Measurements from ENCODE around the gene TPH2. TPM values are rescaled to one million over a fixed set of nuclear protein-coding genes. Genes with fewer than 3 reads are reported as not detected.

Gene TPH2
- total RNA-seq, 1 experiment from 2014 or later, result 0.66 TPM

GRCh38 chr12:72071030-72071429, 132.4 kb downstream of the TPH2 start:
- no peak overlapping the region for H4K5ac ChIP-seq (ENCODE audit: insufficient read length, low read depth, low read length)
- no CpG with 5 or more reads among the region's 2 CpGs for WGBS (ENCODE audit: extremely low coverage, insufficient read length, low lambda C conversion rate)
- TF ChIP-seq, protein P1, sequence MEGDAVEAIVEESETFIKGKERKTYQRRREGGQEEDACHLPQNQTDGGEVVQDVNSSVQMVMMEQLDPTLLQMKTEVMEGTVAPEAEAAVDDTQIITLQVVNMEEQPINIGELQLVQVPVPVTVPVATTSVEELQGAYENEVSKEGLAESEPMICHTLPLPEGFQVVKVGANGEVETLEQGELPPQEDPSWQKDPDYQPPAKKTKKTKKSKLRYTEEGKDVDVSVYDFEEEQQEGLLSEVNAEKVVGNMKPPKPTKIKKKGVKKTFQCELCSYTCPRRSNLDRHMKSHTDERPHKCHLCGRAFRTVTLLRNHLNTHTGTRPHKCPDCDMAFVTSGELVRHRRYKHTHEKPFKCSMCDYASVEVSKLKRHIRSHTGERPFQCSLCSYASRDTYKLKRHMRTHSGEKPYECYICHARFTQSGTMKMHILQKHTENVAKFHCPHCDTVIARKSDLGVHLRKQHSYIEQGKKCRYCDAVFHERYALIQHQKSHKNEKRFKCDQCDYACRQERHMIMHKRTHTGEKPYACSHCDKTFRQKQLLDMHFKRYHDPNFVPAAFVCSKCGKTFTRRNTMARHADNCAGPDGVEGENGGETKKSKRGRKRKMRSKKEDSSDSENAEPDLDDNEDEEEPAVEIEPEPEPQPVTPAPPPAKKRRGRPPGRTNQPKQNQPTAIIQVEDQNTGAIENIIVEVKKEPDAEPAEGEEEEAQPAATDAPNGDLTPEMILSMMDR (conservative IDR thresholded peaks at IDR 0.05), result no peak
- no peaks in the 10 kb centered on the region for H3K23me2 ChIP-seq (ENCODE audit: insufficient read length, low read depth, low read length, poor library complexity, severe bottlenecking)
- H3K18ac ChIP-seq (ENCODE audit: insufficient read length, low read depth, low read length), result no peak overlapping the region
- H3T11ph ChIP-seq (ENCODE audit: low read length), result no peak overlapping the region
- H3K56ac ChIP-seq (ENCODE audit: insufficient read length, low read depth, low read length), result no peak overlapping the region
- H3K27me3 ChIP-seq (ENCODE audit: insufficient read depth, low read length), result no peaks in the 10 kb centered on the region
- no peak overlapping the region for H2BK12ac ChIP-seq (ENCODE audit: insufficient read length, low read depth, low read length)
- peaks cover 7 to 18% (median 15%) of the 10 kb centered on the region in 3 experiments; a peak in 6 of 7 replicates for H3K36me3 Mint-ChIP-seq (ENCODE audit: insufficient read depth in 1 of 3, low read depth in 3 of 3)
- H3K4me3 Mint-ChIP-seq, result no peak overlapping the region
- no peak overlapping the region for H2BK15ac ChIP-seq (ENCODE audit: low read depth, low read length)
- no peak for DNase-seq
- H2BK120ac ChIP-seq (ENCODE audit: low read depth, low read length, poor library complexity, severe bottlenecking), result no peak overlapping the region
- H2BK5ac ChIP-seq (ENCODE audit: insufficient read length, low read length), result no peak overlapping the region
- H3K27ac Mint-ChIP-seq, result no peak overlapping the region
- no peaks in the 10 kb centered on the region; the same call in 1 of the 2 replicates for H3K27me3 Mint-ChIP-seq (ENCODE audit: low read depth)
- H4K20me1 ChIP-seq (ENCODE audit: control insufficient read depth, insufficient read depth, insufficient read length), result no peaks in the 10 kb centered on the region
- H2AFZ ChIP-seq (ENCODE audit: low read length), result no peak overlapping the region
- peaks cover 0 to 7% of the 10 kb centered on the region in 2 experiments; a peak in 1 of 4 replicates for H3K4me1 Mint-ChIP-seq
- no peak overlapping the region for H3K14ac ChIP-seq (ENCODE audit: insufficient read depth, low read length)
- H2BK20ac ChIP-seq (ENCODE audit: low read depth, low read length, poor library complexity, severe bottlenecking), result no peak overlapping the region
- H3K79me2 ChIP-seq (ENCODE audit: insufficient read depth, low read length), result no peaks in the 10 kb centered on the region
- no peak overlapping the region for H4K91ac ChIP-seq (ENCODE audit: insufficient read length, low read depth, low read length)
- no peak overlapping the region for H3K27ac ChIP-seq (ENCODE audit: insufficient read length, low read depth, low read length)
- no peak overlapping the region for H3K23ac ChIP-seq (ENCODE audit: insufficient read length, low read depth, low read length)
- no peaks in the 10 kb centered on the region for H3K79me1 ChIP-seq (ENCODE audit: insufficient read depth, low read depth, low read length, poor library complexity, severe bottlenecking)
- no peaks in the 10 kb centered on the region for H3K9me3 ChIP-seq (ENCODE audit: control insufficient read depth, low read depth, low read length)
- H3K4ac ChIP-seq (ENCODE audit: low read depth, low read length), result no peak overlapping the region
- no peak overlapping the region for H4K8ac ChIP-seq (replicated peaks; ENCODE audit: insufficient read length, low read depth, low read length)
- H3K9me3 Mint-ChIP-seq, result peaks cover 20 to 24% of the 10 kb centered on the region in 2 experiments
- H3K4me1 ChIP-seq (ENCODE audit: insufficient read depth, low read length), result no peaks in the 10 kb centered on the region
- H3K9ac ChIP-seq (ENCODE audit: extremely low read depth, insufficient read length, low read length), result no peak overlapping the region
- no peak overlapping the region for H3K4me2 ChIP-seq (ENCODE audit: insufficient read depth, insufficient read length, low read length)
- H2AK5ac ChIP-seq (ENCODE audit: insufficient read length, low read length), result no peak overlapping the region

Data from H9 (cell line).